Measurements from ENCODE around the gene PRR4.

The PRR4 gene

GRCh38 chr12:10849425-10849878 is at the start of gene PRR4:
Gene PRR4 (minus strand): TSS chr12:10849475. CDS start chr12:10849437, 38 bp downstream.
- peak; percentile 3 for DNase-seq (ENCODE audit: low spot score)

DNA sequence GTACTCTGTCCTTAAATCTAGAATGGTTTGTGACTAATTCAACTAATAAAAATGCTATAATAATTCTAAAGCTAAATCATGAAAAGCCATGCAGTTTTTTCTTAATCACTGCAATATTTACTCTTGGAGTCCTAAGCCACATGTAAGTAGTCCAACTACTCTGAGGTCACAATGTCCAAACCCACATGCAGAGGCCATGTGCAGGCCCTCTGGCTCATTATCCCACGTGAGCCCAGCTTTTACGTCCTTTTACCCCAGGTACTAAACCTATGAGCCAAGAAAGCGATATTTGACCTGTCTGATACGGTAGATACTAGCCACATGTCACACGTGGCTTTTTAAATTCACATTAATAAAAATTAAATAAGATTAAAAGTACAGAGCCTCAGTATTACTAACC is 47.6 kb upstream of the PRR4 start:
- DNase-seq (ENCODE audit: low spot score), result no peak

DNA sequence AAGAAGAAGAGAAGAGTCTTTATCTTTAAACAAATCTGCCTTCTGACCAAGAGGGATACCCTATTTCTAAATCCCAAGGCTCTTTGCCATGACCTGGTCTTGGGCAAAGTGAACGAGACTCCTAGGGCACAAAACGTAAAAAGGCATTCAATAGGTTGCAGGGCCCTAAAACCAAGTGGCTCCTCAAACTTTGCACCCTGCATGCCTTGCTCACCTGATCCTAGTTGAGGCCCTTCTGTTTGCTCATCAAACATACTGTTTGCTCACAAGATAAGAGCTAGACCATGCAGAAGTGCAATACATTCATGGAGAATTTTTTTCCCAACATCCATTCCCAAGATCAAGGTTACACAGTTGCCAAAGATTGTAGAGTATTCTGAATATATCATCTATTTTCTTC is 42.7 kb upstream of the PRR4 start:
- DNase-seq (ENCODE audit: low spot score), result no peak

- DNase-seq (ENCODE audit: low spot score), result no peak
These were observed 40.0 kb upstream of the PRR4 start for GRCh38 chr12:10889226-10889625.

GRCh38 chr12:10884086-10884725 is 34.9 kb upstream of the PRR4 start, which contains the start of gene PRH1:
Gene PRH1 (minus strand): TSS chr12:10884255. CDS start chr12:10884217, 38 bp downstream.
- no peak for DNase-seq (ENCODE audit: low spot score)

DNA sequence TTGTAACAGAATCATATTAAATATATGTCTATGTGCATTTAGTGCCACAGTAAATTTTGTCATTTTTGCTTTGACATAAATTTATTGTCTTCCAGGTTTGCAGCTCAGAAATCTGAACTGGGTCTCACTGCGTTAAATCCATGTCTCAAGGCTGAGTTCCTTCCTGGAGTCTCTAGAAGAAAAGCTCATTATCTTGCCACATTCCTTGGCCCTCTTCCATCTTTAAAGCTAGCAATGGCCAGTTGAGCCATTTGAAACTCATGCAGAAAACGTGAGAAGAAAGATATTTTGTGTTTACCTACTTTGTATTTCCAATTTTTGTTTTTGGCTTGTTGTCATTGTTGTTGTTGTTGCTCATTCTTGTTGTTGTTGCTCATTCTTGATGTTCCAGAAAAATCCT is 24.1 kb upstream of the PRR4 start:
- DNase-seq (ENCODE audit: low spot score), result no peak

DNA sequence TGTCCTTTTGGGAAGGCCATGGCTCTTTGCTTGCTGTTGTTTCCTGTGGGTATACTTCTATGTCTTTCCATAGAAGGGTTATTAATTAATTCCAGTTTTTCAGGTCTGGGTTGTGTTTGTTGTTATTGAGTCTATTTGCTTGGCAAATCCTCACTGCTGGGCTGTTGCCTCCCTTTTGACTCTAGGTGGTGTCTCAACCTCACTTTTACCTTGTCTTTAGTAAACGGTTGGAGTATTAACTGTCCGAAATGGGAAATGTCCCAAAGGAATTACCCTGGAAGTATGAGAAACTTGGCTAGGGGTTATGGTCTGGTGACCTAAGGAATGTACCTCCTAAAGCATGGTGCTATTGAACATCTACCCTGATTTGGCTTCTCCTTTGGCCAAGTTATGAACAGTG is 18.1 kb upstream of the PRR4 start:
- no peak for DNase-seq (ENCODE audit: low spot score)

DNA sequence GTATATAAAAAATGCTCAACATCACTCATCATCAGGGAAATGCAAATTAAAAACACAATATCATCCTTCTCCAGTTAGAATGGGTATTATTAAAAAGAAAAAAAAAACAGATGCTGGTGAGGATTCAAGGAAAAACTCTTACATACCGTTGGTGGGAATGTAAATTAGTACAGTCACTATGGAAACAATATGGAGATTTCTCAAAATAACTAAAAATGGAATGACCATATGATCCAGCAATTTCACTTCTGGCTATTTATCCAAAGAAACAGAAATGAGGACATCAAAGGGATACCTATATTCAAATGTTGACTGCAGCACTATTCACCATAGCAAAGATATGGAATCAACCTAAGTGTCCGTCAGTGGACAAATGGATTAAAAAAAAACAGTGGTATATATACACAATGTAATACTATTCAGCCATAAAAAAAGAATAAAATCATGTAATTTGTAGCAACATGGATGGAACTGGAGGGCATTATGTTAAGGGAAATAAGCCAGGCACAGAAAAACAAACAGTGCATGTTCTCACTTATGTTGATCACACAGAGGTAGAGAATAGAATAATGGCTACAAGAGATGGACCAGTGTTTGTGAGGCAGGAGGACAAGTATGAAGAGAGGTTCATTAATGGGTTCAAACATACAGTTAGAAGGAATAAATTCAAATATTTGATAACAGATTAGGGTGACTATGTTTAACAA is 14.4 kb upstream of the PRR4 start:
- no peak for DNase-seq (ENCODE audit: low spot score)

- no peak for DNase-seq (ENCODE audit: low spot score)
These were observed 12.1 kb upstream of the PRR4 start for GRCh38 chr12:10861366-10861765.

DNA sequence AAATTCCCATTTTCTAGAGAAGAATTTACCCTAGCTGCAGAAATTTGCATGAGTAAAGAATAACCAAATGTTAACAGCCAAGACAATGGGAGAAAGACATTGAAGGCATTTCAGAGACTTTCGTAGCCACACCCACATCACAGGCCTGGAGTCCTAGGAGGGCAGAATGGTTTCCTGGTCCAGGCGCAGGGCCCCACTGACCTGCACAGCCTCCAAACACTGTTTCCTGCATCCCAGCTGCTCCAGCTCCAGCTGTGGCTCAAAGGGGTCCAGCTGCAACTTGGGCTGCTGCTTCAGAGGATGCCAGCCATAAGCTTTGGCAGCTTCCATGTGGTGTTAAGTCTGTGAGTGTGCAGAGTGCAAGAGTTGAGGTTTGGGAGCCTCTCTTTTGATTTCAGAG is 6.5 kb upstream of the PRR4 start:
- no peak for DNase-seq (ENCODE audit: low spot score)

- DNase-seq (ENCODE audit: low spot score), result no peak
These were observed 4.5 kb upstream of the PRR4 start for GRCh38 chr12:10853776-10854175.

GRCh38 chr12:10851243-10851858 is 2.1 kb upstream of the PRR4 start:
- no peak for DNase-seq (ENCODE audit: low spot score)

DNA sequence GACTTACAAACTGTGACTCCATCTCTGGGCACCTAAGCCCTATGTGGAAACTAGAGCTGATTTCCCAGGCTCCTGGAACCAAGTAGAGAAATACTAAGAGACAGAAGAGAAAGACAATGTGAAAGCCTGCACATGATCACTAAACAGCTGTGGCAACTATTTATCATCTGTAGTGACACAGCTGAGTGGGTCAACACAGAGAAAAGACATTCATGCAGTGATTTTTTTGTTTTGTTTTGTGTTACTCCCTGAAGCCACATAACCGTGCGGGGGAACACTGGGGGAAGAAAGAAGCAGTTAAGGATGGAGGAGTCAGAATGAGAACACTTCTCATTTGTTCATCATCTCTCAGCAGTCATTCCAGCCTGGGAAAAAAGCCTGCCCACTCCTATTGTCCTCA is 1.5 kb downstream of the PRR4 start:
- no peak for DNase-seq (ENCODE audit: low spot score)

- DNase-seq (ENCODE audit: low spot score), result no peak
These were observed 6.4 kb downstream of the PRR4 start for GRCh38 chr12:10842862-10843261.

- no peak for DNase-seq (ENCODE audit: low spot score)
These were observed 10.8 kb downstream of the PRR4 start for GRCh38 chr12:10838461-10838860.

GRCh38 chr12:10829994-10830393 is 19.3 kb downstream of the PRR4 start:
- no peak for DNase-seq (ENCODE audit: low spot score)

- no peak for DNase-seq (ENCODE audit: low spot score)
These were observed 23.0 kb downstream of the PRR4 start, which contains the start of gene TAS2R10 for GRCh38 chr12:10826258-10826657. Gene TAS2R10 (minus strand): TSS chr12:10826358. CDS start chr12:10826269, 89 bp downstream.

DNA sequence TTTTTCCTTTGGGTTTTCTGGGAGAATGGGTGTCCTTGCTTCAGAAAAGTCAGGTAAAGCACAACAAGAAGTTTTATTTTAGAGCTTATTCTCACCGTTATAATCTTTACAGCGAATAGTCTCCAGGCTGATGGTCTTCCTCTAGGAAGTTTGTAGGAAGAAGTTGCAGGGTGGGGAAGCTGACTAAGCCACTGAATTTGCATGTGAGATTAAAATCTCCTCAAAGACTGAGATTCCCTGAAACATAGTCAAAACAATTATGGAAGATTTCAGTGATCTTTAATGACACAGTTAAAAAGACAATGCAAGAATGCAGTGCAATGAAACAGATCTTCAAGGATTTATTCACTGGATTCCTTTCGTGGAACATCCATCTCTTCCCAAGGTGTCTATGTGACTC is 24.3 kb downstream of the PRR4 start:
- no peak for DNase-seq (ENCODE audit: low spot score)

DNA sequence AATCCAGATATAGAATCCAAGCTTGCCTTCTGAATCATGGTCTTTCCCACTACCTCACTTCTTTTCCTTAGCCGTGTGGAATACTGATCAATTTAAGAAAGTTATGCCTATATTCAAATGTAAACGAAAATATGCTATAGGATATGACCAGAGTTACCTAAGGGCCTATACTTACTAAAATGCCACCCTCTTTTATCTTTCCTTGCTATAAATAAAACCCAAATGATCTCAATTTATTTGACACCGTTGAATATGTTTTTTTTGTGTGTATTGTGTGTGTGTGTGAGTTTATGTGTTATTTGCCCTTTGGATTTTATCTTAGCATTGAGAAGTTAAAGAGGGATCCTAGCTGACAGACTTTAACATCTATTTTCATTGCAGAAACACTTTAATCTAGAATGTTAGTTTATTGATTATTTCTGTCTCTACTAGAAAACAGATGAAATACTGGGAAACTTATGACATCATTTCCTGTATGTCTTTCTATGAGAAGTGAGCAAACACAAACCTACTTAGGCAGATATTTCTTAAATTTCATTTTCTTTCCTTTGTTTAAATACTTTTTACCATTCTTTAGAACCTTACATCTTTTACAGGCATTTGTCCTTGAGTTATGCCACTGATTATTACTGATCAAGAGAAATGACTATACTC is 37.3 kb downstream of the PRR4 start:
- no peak for DNase-seq (ENCODE audit: low spot score)

GRCh38 chr12:10810068-10810467 is 39.2 kb downstream of the PRR4 start, which contains the start of gene TAS2R9:
Gene TAS2R9 (minus strand): TSS chr12:10810168. CDS start chr12:10810075, 93 bp downstream.
- no peak for DNase-seq (ENCODE audit: low spot score)

DNA sequence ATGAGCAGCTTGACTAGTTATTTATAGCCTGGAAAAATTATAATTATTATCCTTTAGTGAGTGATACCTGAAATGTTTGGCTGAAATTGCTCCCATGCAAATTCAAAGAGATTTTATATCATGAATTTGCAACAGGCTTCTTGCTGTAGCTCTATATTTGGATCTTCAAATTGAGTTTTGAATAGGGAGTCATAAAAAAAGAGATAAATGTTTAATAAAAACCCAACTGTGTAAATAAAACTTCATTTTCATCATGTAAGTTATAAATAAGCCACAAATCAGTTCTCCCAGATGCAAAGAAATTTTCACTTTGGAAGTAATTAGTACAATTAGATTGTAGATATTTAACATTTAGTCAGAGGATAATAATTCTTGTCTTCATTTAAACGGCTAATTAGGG is 42.1 kb downstream of the PRR4 start, which contains the start of gene TAS2R8:
TAS2R8 (minus strand) TSS at position 101 of the 400 bp plus-strand sequence. CDS start 306 bp downstream, outside the sequence.
- no peak for DNase-seq (ENCODE audit: low spot score)

DNA sequence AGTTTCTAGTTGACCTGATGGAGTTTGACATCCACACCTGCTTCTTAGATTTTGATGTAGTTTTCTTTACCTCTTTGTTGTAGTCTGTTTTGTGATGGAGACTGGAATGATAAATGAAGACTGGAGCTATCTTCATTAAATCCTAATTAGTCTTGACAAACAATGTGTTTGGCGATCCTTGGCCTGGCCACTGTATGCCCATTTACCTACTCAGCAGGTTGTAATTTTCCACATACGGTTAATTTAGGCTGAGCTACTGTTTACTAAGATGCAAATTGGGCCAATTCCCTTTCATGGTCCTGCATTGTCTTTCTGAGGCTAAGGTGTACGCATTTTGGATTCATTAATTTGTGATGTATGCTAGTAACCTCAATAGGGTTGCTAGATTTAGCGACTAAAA is 46.7 kb downstream of the PRR4 start, which contains the start of gene TAS2R7:
TAS2R7 (minus strand) TSS at position 41 of the 400 bp plus-strand sequence. CDS start 57 bp downstream, outside the sequence.
- no peak for DNase-seq (ENCODE audit: low spot score)
